ENCODE measurements around the gene RAB37.

RAB37 gene

GRCh38 chr17:74736513-74737298 is at the start of gene RAB37:
RAB37 (plus strand) TSS chr17:74737256; CDS start chr17:74737273, 17 bp downstream.
- no peak for DNase-seq

- DNase-seq = no peak
These were observed 49.2 kb upstream of the RAB37 start for GRCh38 chr17:74687886-74688285.

GRCh38 chr17:74690409-74690825 is 46.6 kb upstream of the RAB37 start:
- DNase-seq = no peak

- no peak for DNase-seq
These were observed 45.9 kb upstream of the RAB37 start for GRCh38 chr17:74691151-74691550.

- no peak for DNase-seq
These were observed 43.0 kb upstream of the RAB37 start for GRCh38 chr17:74694081-74694480.

- no peak for DNase-seq
These were observed 41.4 kb upstream of the RAB37 start for GRCh38 chr17:74695629-74696028.

GRCh38 chr17:74697515-74697914 is 39.5 kb upstream of the RAB37 start:
- DNase-seq = no peak

- no peak for DNase-seq
These were observed 39.0 kb upstream of the RAB37 start for GRCh38 chr17:74698069-74698468.

GRCh38 chr17:74699236-74699635 is 37.8 kb upstream of the RAB37 start:
- no peak for DNase-seq

GRCh38 chr17:74702116-74702871 is 34.8 kb upstream of the RAB37 start:
- no peak for DNase-seq

GRCh38 chr17:74703311-74703710 is 33.7 kb upstream of the RAB37 start:
- no peak for DNase-seq

GRCh38 chr17:74704544-74704943 is 32.5 kb upstream of the RAB37 start:
- DNase-seq = no peak

- DNase-seq = no peak
These were observed 25.8 kb upstream of the RAB37 start for GRCh38 chr17:74711058-74711824.

GRCh38 chr17:74712301-74712700 is 24.8 kb upstream of the RAB37 start:
- DNase-seq = no peak

- DNase-seq = no peak
These were observed 24.3 kb upstream of the RAB37 start, which contains the start of gene CD300LF for GRCh38 chr17:74712756-74713155. CD300LF (minus strand) TSS chr17:74712923; CDS start chr17:74712866, 57 bp downstream.

GRCh38 chr17:74713171-74713755 is 23.8 kb upstream of the RAB37 start:
- DNase-seq = no peak

GRCh38 chr17:74715144-74715543 is 21.9 kb upstream of the RAB37 start:
- DNase-seq = no peak

GRCh38 chr17:74720506-74720905 is 16.6 kb upstream of the RAB37 start:
- no peak for DNase-seq

- DNase-seq = no peak
These were observed 14.3 kb upstream of the RAB37 start for GRCh38 chr17:74722782-74723181.

GRCh38 chr17:74723891-74724290 is 13.2 kb upstream of the RAB37 start:
- DNase-seq = no peak

- no peak for DNase-seq
These were observed 11.9 kb upstream of the RAB37 start for GRCh38 chr17:74725111-74725510.

GRCh38 chr17:74728033-74728701 is 8.9 kb upstream of the RAB37 start:
- no peak for DNase-seq
